ENCODE measurements around the gene ME1. TPM values are rescaled to one million over a fixed set of nuclear protein-coding genes. Genes with fewer than 3 reads are reported as not detected.
"Not testable (repeated sequence)": the region's sequence is repeated elsewhere in the genome, so short reads cannot be mapped to it uniquely, and the experiment has no call there.

The ME1 gene
- total RNA-seq, 1 experiment from 2014 or later = 3.9 TPM

DNA sequence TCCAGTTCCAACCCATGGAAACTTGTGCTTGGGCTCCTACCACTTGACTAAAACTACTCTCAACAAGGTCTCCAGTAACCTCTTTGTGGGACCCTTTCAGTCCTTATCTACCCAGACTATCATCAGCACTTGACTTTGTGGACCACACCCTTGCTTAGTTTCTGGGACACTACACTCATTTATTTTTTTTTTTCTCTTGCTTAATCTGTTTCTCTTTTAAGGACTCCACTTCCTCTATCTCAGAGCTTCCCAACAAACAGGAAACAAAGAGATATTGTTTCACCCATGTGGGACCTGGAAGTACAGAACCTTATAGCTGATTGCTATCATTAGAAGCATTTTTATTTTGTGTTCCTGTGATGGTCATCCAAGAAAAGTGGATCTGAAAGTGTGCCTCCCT lies 28.8 kb upstream of the ME1 start:
- no peak for DNase-seq
- Histone ChIP-seq H3K36me3 (replicated peaks; ENCODE audit: control insufficient read depth, insufficient read depth, low read length) (no peaks in the 10 kb centered on the region), H3K27me3 (ENCODE audit: control insufficient read depth, insufficient read depth, low read length) (peaks cover 9% of the 10 kb centered on the region; the same call in 1 of the 2 replicates), H3K4me3 (ENCODE audit: insufficient read depth, low read depth, low read length) (no peak overlapping the region)

DNA sequence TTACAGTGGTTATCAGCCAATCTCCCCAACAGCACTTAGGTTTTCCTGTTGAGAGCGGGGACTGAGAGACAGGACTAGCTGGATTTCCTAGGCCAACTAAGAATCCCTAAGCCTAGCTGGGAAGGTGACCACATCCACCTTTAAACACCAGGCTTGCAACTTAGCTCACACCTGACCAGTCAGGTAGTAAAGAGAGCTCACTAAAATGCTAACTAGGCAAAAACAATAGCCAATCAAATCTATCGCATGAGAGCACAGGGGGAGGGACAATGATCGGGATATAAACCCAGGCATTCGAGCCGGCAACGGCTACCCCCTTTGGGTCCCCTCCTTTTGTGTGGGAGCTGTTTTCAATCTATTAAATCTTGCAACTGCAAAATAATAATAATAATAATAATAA lies 19.2 kb upstream of the ME1 start:
- not testable (repeated sequence) for H3K36me3 ChIP-seq (replicated peaks; ENCODE audit: control insufficient read depth, insufficient read depth, low read length); H3K27me3 ChIP-seq (ENCODE audit: control insufficient read depth, insufficient read depth, low read length); DNase-seq; H3K4me3 ChIP-seq (ENCODE audit: insufficient read depth, low read depth, low read length)

DNA sequence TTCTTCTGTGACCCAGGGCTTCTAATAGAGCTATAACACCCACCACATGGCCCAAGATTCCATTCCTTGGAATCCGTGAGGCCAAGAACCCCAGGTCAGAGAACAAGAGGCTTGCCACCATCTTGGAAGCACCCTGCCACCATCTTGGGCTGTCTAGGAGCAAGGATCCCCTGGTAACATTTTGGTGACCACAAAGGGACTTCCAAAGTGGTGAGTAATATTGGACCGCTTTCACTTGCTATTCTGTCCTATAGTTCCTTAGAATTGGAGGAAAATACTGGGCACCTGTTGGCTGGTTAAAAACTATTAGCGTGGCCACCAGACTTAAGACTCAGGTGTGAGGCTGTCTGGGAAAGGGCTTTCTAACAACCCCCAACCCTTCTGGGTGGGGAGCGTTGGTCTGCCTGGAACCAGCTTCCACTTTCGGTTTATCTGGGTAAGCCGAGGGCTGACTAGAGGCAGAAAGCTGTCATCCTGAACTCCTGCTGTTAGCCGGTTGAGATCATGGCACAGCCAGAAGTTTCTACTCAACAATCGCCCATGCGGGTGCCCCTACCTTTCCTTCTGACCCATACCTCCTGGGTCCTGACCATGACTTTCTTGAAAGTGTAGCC lies 13.3 kb upstream of the ME1 start:
- DNase-seq; H3K36me3 ChIP-seq (replicated peaks; ENCODE audit: control insufficient read depth, insufficient read depth, low read length); H3K4me3 ChIP-seq (ENCODE audit: insufficient read depth, low read depth, low read length); H3K27me3 ChIP-seq (ENCODE audit: control insufficient read depth, insufficient read depth, low read length): not testable (repeated sequence)

DNA sequence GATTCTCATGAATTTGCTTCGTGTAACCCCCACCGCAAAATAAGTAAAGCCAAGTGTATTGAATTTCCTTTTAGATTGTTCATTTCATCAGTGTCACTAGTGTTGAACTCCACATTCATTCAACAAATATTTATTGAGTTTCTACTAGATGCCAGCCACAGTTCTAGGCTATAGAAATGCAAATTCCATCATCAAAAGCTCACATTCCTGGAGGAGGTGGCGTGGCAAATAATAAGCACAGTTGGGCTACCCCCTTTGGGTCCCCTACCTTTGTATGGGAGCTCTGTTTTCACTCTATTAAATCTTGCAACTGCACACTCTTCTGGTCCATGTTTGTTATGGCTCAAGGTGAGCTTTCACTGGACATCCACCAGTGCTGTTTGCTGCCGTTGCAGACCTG lies 12.7 kb upstream of the ME1 start:
- no peak overlapping the region for H3K4me3 ChIP-seq (ENCODE audit: insufficient read depth, low read depth, low read length)
- no peak for DNase-seq
- no peaks in the 10 kb centered on the region for H3K27me3 ChIP-seq (ENCODE audit: control insufficient read depth, insufficient read depth, low read length)
- no peaks in the 10 kb centered on the region for H3K36me3 ChIP-seq (replicated peaks; ENCODE audit: control insufficient read depth, insufficient read depth, low read length)

DNA sequence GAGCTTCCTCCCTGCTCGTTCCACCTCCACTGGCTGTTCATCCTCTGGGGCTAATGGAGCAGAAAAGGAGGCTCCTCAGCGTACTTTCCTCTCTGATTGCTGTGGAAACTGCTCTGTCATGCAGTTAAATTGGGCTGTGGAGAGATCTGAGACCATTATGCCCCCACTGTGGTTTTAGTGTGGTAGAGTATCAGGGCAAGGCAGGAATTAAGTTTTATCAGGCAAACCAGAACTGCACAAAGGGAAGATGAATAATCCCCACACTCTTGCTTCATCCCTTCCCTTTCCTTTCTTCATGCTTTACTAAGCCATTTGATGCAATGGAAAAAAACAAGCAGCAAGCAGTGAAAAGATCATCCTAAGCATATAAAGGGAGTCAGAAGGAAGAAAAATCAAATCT lies 11.9 kb upstream of the ME1 start:
- Histone ChIP-seq H3K4me3 (ENCODE audit: insufficient read depth, low read depth, low read length) (no peak overlapping the region), H3K36me3 (replicated peaks; ENCODE audit: control insufficient read depth, insufficient read depth, low read length) (no peaks in the 10 kb centered on the region), H3K27me3 (ENCODE audit: control insufficient read depth, insufficient read depth, low read length) (no peaks in the 10 kb centered on the region)
- DNase-seq = no peak

DNA sequence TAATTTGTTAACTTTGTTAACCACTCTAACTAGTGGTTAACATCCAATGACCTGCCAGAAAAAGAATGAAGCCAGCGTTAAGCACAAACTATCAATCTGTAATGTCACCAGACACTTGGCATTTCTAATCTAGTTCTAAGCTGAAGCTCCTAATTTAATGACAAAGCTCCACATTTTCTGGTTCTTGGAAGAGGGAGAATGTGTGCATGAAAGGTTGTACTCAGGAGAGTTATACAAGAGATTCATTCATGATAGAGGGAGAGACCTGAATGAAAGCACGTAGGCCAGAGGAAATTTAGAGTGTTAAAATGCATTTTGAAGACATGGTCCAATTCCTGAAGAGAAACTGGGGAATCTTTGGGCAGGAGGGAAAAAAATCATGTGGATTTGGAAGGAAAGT lies 8.3 kb upstream of the ME1 start:
- no peak overlapping the region for H3K4me3 ChIP-seq (ENCODE audit: insufficient read depth, low read depth, low read length)
- no peak for DNase-seq
- no peaks in the 10 kb centered on the region for H3K27me3 ChIP-seq (ENCODE audit: control insufficient read depth, insufficient read depth, low read length)
- no peaks in the 10 kb centered on the region for H3K36me3 ChIP-seq (replicated peaks; ENCODE audit: control insufficient read depth, insufficient read depth, low read length)

DNA sequence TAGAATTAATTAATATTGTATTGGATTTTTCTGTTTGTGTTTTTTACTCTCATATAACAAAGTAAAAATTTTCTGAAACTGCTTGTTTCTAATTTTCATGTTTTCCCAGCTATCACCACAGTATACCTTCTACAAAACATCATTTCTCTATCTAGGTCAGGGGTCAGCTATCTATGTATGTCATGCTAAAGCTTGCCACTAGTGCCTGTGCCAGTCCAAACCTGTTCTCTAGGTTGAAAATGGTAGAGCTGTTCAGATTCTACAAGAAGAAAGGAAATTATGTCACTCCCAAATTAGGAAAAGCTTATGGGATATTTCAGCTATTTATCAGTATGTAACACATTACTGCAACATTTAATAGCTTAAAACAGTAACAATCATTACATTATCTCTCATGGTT lies 5.8 kb upstream of the ME1 start:
- DNase-seq = no peak
- Histone ChIP-seq H3K36me3 (replicated peaks; ENCODE audit: control insufficient read depth, insufficient read depth, low read length) (no peaks in the 10 kb centered on the region), H3K27me3 (ENCODE audit: control insufficient read depth, insufficient read depth, low read length) (no peaks in the 10 kb centered on the region), H3K4me3 (ENCODE audit: insufficient read depth, low read depth, low read length) (no peak overlapping the region)

DNA sequence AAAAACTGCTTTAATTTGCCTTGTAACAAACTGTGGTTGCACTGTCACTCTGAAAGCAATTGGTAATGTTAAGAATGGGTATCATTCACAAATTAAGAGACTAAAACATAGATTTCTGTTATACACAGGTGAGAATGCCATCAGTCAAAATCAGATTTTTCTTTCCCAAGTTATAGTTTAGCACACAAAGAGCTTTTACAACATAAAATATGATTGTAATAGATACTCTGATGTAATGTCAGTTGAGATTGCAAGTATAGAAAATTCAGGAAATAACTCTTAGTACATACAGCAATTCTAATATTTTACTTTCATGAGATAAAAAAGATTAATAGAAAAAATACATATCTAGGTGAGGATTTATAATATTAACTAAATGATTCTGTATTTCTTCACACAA lies 2.3 kb upstream of the ME1 start:
- Histone ChIP-seq H3K36me3 (replicated peaks; ENCODE audit: control insufficient read depth, insufficient read depth, low read length) (no peaks in the 10 kb centered on the region), H3K4me3 (ENCODE audit: insufficient read depth, low read depth, low read length) (no peak overlapping the region), H3K27me3 (ENCODE audit: control insufficient read depth, insufficient read depth, low read length) (peaks cover 2% of the 10 kb centered on the region)
- no peak for DNase-seq

DNA sequence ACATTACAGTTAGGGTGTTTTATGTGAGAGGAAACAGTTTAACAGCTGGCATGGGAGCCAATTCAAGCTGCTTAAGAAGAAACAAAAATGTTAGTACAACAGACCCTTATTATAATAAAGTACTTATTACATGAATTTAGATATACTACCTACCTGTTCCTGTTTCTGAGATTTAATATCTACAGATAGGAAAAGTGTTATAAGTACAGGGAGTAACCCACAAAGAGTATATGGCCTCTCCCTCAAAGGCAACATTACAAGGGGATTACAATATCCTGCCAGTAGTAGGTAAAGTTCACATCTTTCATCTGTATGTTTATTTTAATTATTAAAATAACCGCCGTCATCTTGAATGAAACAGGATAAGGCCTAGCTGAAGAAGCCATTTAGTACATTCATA lies 1.8 kb upstream of the ME1 start:
- H3K4me3 ChIP-seq (ENCODE audit: insufficient read depth, low read depth, low read length) = no peak overlapping the region
- H3K27me3 ChIP-seq (ENCODE audit: control insufficient read depth, insufficient read depth, low read length) = peaks cover 2% of the 10 kb centered on the region
- H3K36me3 ChIP-seq (replicated peaks; ENCODE audit: control insufficient read depth, insufficient read depth, low read length) = no peaks in the 10 kb centered on the region
- DNase-seq = no peak

DNA sequence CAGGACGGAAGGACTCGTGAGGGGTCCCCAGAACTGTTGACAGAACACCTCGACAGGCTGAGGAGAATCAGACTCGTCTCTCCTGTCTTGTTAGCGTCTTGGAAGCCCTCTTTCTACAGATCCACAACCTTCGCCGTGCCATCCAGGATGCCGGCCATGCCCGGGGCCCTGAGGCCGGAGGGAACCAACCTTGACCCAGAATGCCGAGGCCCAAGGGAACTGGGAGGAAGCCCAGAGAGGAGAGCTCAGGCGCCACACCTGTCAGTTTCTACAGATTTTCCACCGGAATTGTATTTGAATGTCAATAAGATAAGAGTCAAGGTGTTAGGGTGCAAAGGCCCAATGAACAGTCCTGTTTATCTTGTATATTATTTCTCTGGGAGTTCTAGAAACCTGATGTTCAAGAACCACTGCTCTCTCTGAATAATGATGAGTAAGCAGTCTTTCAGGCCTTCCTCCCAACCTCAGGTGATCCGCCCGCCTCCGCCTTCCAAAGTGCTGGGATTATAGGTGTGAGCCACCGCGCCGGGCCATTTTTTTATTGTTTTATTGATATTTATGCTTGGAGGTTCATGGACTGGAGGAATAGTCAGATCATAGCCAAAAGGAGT lies 799 bp upstream of the ME1 start:
- no peaks in the 10 kb centered on the region for H3K36me3 ChIP-seq (replicated peaks; ENCODE audit: control insufficient read depth, insufficient read depth, low read length)
- H3K27me3 ChIP-seq (ENCODE audit: control insufficient read depth, insufficient read depth, low read length) = peaks cover 2% of the 10 kb centered on the region
- peak overlapping the region; percentile 58 for H3K4me3 ChIP-seq (ENCODE audit: insufficient read depth, low read depth, low read length)
- no peak for DNase-seq

DNA sequence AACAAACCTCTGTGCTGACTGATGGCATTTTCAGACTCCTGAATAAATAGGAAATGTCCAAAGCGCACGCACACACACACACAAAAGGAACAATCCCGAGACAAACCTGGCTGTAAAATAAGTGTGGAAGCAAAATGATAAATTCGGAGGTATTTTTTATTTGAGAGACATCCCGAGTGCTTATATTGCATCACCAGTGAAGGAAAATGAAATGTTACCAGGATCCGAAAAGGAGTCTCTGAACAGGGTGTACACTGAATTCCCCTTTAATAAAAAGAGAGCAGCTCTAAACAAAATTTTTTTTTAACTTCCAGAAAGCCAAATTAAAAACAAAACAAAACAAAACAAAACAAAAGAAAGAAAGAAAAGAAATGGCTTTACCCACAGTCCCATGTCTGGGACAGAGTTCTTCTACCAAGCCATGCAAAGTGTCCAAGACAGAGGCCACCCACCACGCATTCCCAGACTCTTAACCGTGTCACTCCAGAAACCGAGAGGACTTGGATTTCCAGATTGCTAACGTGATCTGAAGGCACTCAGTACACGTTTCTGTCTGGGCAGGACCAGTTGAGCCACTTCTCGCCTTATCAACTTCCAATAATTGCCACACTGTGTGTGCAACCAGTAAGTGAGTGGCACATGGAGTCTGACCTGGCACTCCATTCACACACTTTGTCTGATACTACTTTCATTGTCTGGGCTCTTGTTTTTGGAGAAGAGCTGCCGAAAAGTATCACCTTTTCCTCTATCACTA lies 817 bp downstream of the ME1 start:
- H3K36me3 ChIP-seq (replicated peaks; ENCODE audit: control insufficient read depth, insufficient read depth, low read length) = no peaks in the 10 kb centered on the region
- peak; percentile 30 for DNase-seq

DNA sequence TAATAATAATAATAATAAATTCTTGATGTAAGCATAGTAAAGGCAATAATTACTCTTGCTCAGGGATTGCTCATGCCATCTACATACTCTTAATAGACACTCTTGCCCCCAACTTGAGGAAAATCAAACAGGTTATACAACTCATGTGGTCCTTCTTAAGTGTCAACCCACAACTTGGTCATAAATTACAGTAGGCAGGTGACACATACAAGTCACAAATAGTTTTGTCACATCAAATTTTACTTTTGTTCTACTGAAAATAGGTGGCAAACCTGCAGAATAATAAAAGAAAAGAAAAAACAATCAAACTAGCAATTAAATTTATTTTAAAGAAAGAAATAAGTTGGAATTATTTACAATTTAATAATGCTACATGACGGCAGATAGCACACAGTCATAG lies 1.6 kb downstream of the ME1 start:
- no peak for DNase-seq
- H3K4me3 ChIP-seq (ENCODE audit: insufficient read depth, low read depth, low read length) = no peak overlapping the region
- peaks cover 2% of the 10 kb centered on the region for H3K27me3 ChIP-seq (ENCODE audit: control insufficient read depth, insufficient read depth, low read length)
- no peaks in the 10 kb centered on the region for H3K36me3 ChIP-seq (replicated peaks; ENCODE audit: control insufficient read depth, insufficient read depth, low read length)

More for the DNA sequence above, 817 bp downstream of the ME1 start:
- Histone ChIP-seq H3K27me3 (ENCODE audit: control insufficient read depth, insufficient read depth, low read length) (peaks cover 2% of the 10 kb centered on the region), H3K4me3 (ENCODE audit: insufficient read depth, low read depth, low read length) (peak overlapping the region; percentile 58)

DNA sequence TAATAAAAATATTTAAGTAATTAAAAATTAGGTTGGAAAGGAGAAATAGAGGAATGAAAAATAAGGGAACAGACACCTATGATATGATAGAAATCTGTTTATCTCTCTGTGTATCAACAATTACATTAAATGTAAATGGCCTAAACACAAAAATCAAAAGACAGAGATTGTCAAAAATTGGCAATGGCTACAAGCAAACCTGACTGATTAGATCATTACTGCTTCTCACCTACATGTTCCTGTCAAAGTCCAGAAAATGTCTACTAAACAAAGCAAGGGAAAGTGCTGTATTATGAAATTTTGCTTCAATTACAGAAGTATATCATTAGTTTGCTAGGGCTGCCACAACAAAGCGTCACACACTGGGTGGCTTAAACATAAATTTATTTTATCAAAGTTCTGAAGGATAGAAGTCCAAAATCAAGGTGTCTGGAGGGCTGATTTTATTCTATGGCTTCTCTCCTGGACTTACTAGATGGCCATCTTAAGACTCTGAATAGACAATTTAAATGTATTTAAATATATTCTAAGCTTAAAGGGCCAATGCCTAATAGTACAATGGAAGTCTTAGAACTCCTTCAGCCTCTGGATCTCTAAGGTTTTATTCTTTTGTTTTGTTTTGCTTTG lies 6.3 kb downstream of the ME1 start:
- H3K4me3 ChIP-seq (ENCODE audit: insufficient read depth, low read depth, low read length) = no peak overlapping the region
- no peak for DNase-seq
- no peaks in the 10 kb centered on the region for H3K36me3 ChIP-seq (replicated peaks; ENCODE audit: control insufficient read depth, insufficient read depth, low read length)
- no peaks in the 10 kb centered on the region for H3K27me3 ChIP-seq (ENCODE audit: control insufficient read depth, insufficient read depth, low read length)

DNA sequence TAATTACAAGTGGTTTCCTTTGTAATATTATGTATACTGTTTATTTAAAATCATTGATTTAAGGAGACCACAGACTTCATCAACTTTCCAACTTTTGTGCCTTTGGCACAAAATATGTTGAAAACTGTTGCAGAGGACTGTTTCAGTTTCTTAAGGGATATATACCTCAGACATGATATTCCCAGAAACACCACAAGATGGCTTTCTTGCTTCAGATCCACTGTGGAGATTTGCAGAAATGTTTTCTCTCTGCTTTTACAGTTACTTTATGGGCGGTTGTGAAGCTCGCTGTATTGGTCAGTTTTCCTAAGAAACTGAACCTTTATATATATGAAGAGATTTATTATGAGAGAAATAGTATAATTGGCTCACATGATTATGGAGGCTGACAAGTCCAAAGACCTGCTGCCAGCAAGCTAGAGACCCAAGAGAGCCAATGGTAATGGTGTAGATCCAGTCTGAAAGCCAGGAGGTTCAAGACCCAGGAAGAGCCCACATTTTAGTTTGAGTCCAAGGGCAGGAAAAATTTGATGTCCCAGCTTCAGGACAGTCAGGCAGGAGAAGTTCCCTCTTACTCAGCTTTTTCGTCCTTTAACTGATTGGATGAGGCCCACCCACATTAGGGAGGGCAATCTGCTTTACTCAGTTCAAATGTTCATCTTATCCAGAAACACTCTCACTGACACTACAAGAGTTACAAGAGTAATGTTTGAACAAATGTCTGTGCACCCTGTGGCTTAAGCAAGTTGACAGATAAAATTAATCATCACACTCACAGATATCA lies 12.8 kb downstream of the ME1 start:
- DNase-seq = peak; percentile 32

More for the DNA sequence above, 12.8 kb downstream of the ME1 start:
- H3K27me3 ChIP-seq (ENCODE audit: control insufficient read depth, insufficient read depth, low read length) = no peaks in the 10 kb centered on the region
- no peak overlapping the region for H3K4me3 ChIP-seq (ENCODE audit: insufficient read depth, low read depth, low read length)
- no peaks in the 10 kb centered on the region for H3K36me3 ChIP-seq (replicated peaks; ENCODE audit: control insufficient read depth, insufficient read depth, low read length)

Data from H7 (cell line).